Hematopoietic multipotent progenitor cell treated with erythropoietin and hydrocortisone succinate and interleukin-3 and kit ligand, for 4 days (in vitro differentiated cells): ENCODE measurements around the gene ZBTB21.

Experiments
- DNase-seq: peaks from one replicate; pipeline ENCODE4 v3.0.0-alpha.2; 2015

ZBTB21 gene

GRCh38 chr21:41985662-41986416 lies 24.3 kb downstream of the ZBTB21 start:
- DNase-seq, result no peak

- no peak for DNase-seq
Observed at GRCh38 chr21:41983229-41983628, 26.9 kb downstream of the ZBTB21 start.

- DNase-seq, result no peak
Observed at GRCh38 chr21:41980561-41980960, 29.6 kb downstream of the ZBTB21 start.

- no peak for DNase-seq
Observed at GRCh38 chr21:41979751-41980369, 30.3 kb downstream of the ZBTB21 start.

GRCh38 chr21:41979335-41979734 lies 30.8 kb downstream of the ZBTB21 start:
- no peak for DNase-seq

- no peak for DNase-seq
Observed at GRCh38 chr21:41977034-41977950, 32.9 kb downstream of the ZBTB21 start.

- DNase-seq, result no peak
Observed at GRCh38 chr21:41976611-41977010, 33.5 kb downstream of the ZBTB21 start.

- no peak for DNase-seq
Observed at GRCh38 chr21:41975391-41976272, 34.5 kb downstream of the ZBTB21 start.

GRCh38 chr21:41974752-41975053 lies 35.5 kb downstream of the ZBTB21 start:
- no peak for DNase-seq

GRCh38 chr21:41973861-41974751 lies 36.1 kb downstream of the ZBTB21 start:
- DNase-seq, result no peak

GRCh38 chr21:41973427-41973831 lies 36.7 kb downstream of the ZBTB21 start:
- no peak for DNase-seq

- no peak for DNase-seq
Observed at GRCh38 chr21:41972511-41973205, 37.5 kb downstream of the ZBTB21 start.

- DNase-seq, result no peak
Observed at GRCh38 chr21:41971891-41972290, 38.3 kb downstream of the ZBTB21 start.

- no peak for DNase-seq
Observed at GRCh38 chr21:41970751-41971653, 39.2 kb downstream of the ZBTB21 start.

GRCh38 chr21:41970106-41970391 lies 40.1 kb downstream of the ZBTB21 start:
- no peak for DNase-seq

GRCh38 chr21:41967708-41968107 lies 42.5 kb downstream of the ZBTB21 start:
- DNase-seq, result no peak

- DNase-seq, result no peak
Observed at GRCh38 chr21:41966872-41967621, 43.1 kb downstream of the ZBTB21 start.

- DNase-seq, result no peak
Observed at GRCh38 chr21:41966041-41966833, 43.9 kb downstream of the ZBTB21 start.
